H1 (cell line): ENCODE data around the gene ACVRL1. TPM values are rescaled to one million over a fixed set of nuclear protein-coding genes. Genes with fewer than 3 reads are reported as not detected.

ENCODE experiments used
- BCL11A ChIP-seq, 2 experiments: IDR thresholded peaks; one replicate each; pipeline ENCODE4 v1.6.1; 2011; ENCODE audit warnings: low read depth in 2 of 2, low read length in 2 of 2, mild to moderate bottlenecking in 2 of 2
- JUND ChIP-seq: IDR thresholded peaks from 2 replicates; pipeline ENCODE4 v1.6.1; 2011; ENCODE audit warnings: mild to moderate bottlenecking, improper control_type of control experiment, low read length
- YY1 ChIP-seq: IDR thresholded peaks from 2 replicates; pipeline ENCODE4 v1.6.1; 2011; ENCODE audit warnings: low read depth, mild to moderate bottlenecking, low read length
- polyA plus RNA-seq, 7 experiments: library from polyadenylated mRNA; depleted of rRNA in 3 of 7; stranded (reverse) in 5 of 7; unstranded in 2 of 7; fragments of >200 nt in 5 of 7; fragments of 200-250 nt in 2 of 7; gene quantifications; 1 replicate in 5 of 7; 2 replicates in 1 of 7; 4 replicates in 1 of 7; pipeline versions ENCODE4 v1.2.1 to v1.2.3, GENCODE V29; 2011 to 2013; ENCODE audit warnings: missing spikeins in 2 of 7, mixed read lengths in 2 of 7
- total RNA-seq: library from RNA; stranded (reverse); fragmentation: NEBNext Ultra II Directional; extraction: Animal tissue kit (Norgen Biotek cat#: 25700); gene quantifications from 2 replicates; pipeline ENCODE4 v1.2.1, GENCODE V29; 2021
- TF ChIP-seq, protein P1 (sequence below), 3 experiments: IDR thresholded peaks; 1 replicate in 2 of 3; 2 replicates in 1 of 3; pipeline versions ENCODE4 v1.5.1 to v1.6.1; 2011; ENCODE audit warnings: low read length in 3 of 3, mild to moderate bottlenecking in 3 of 3, inconsistent platforms in 2 of 3, low read depth in 1 of 3, moderate library complexity in 1 of 3; ENCODE audit not compliant: insufficient read depth in 1 of 3; ENCODE audit errors: control extremely low read depth in 1 of 3

Gene ACVRL1
- total and polyA plus RNA-seq, 2 of the 8 experiments (the other 6 are each of a cell fraction or from before 2014, with no cell fraction given) = 0.09 to 0.35 TPM

DNA sequence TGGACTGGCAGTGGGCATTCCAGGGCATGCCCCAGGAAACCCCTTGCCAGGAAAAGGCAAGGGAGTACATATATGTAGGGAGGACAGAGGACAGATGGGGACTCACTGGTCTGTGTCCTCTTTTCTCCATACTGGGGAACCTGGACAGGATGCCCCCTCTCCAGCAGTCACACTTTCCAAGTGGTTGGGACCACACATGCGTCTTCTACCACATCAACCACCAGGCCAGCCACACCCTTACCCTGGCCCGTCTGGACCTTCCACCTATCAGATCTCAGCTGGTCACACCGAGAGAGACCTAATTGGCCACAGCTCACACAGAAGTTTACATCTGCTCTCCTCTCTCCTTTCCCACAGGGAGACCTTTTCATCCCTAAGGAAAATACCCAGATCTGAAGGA, 11.1 kb upstream of the ACVRL1 start (continued):
- TF ChIP-seq, protein P1, sequence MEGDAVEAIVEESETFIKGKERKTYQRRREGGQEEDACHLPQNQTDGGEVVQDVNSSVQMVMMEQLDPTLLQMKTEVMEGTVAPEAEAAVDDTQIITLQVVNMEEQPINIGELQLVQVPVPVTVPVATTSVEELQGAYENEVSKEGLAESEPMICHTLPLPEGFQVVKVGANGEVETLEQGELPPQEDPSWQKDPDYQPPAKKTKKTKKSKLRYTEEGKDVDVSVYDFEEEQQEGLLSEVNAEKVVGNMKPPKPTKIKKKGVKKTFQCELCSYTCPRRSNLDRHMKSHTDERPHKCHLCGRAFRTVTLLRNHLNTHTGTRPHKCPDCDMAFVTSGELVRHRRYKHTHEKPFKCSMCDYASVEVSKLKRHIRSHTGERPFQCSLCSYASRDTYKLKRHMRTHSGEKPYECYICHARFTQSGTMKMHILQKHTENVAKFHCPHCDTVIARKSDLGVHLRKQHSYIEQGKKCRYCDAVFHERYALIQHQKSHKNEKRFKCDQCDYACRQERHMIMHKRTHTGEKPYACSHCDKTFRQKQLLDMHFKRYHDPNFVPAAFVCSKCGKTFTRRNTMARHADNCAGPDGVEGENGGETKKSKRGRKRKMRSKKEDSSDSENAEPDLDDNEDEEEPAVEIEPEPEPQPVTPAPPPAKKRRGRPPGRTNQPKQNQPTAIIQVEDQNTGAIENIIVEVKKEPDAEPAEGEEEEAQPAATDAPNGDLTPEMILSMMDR (IDR thresholded peaks at IDR 0.05; ENCODE audit: control extremely low read depth in 1 of 3, insufficient read depth in 1 of 3, low read depth in 1 of 3, low read length in 3 of 3) = no peak
- TF ChIP-seq BCL11A (IDR thresholded peaks at IDR 0.05; ENCODE audit: low read depth in 2 of 2, low read length in 2 of 2) = no peak
- no peak for TF ChIP-seq JUND
- no peak for TF ChIP-seq YY1
